HL-60 (cell line): ENCODE data around the gene MLYCD.

Source experiments
- DNase-seq, 2 experiments: peaks; one replicate each; pipeline ENCODE4 v3.0.0-alpha.2; 2010 to 2020; ENCODE audit warnings: low read depth in 1 of 2, low spot score in 1 of 2
- H3K27ac ChIP-seq: fragments of 250-450 bp; sonication (Bioruptor Pico); replicated peaks from 2 replicates; pipeline ENCODE4 v1.5.1; 2020; ENCODE audit warnings: mild to moderate bottlenecking, moderate library complexity
- H3K27me3 ChIP-seq: fragments of 250-450 bp; sonication (Bioruptor Pico); 2 replicates; pipeline ENCODE4 v1.5.1; 2021; ENCODE audit warnings: mild to moderate bottlenecking, moderate library complexity; ENCODE audit not compliant: insufficient read depth, poor library complexity, severe bottlenecking
- H3K4me3 ChIP-seq: replicated peaks from 2 replicates; pipeline ENCODE4 v1.5.1; 2011; ENCODE audit warnings: mild to moderate bottlenecking, control low read depth, low read length; ENCODE audit not compliant: insufficient read depth
- CTCF ChIP-seq: IDR thresholded peaks from one replicate; pipeline ENCODE4 v1.5.1; 2011; ENCODE audit warnings: low read length, control low read depth, inconsistent platforms; ENCODE audit not compliant: insufficient read depth
- GABPA ChIP-seq: IDR thresholded peaks from 2 replicates; pipeline ENCODE4 v1.6.1; 2012; ENCODE audit warnings: low read depth
- POLR2AphosphoS5 ChIP-seq: IDR thresholded peaks from 2 replicates; pipeline ENCODE4 v1.6.1; 2012; ENCODE audit warnings: low read depth
- REST ChIP-seq: IDR thresholded peaks from 2 replicates; pipeline ENCODE4 v1.6.1; 2012; ENCODE audit warnings: low read depth; ENCODE audit not compliant: insufficient replicate concordance
- SPI1 ChIP-seq: IDR thresholded peaks from 2 replicates; pipeline ENCODE4 v1.6.1; 2012; ENCODE audit warnings: low read depth, mild to moderate bottlenecking, borderline replicate concordance

Gene MLYCD

GRCh38 chr16:83945587-83945986 is 46.7 kb downstream of the MLYCD start:
- H3K27ac ChIP-seq = no peak overlapping the region
- DNase-seq = no peak
- TF ChIP-seq POLR2AphosphoS5 = no peak
- no peak for TF ChIP-seq SPI1
- TF ChIP-seq CTCF = no peak
- TF ChIP-seq GABPA = no peak
- TF ChIP-seq REST = no peak

GRCh38 chr16:83946154-83946780 is 47.4 kb downstream of the MLYCD start:
- DNase-seq = no peak
- Histone ChIP-seq H3K4me3 (no peak overlapping the region), H3K27ac (no peak overlapping the region), H3K27me3 (no peaks in the 10 kb centered on the region)
- TF ChIP-seq REST (no peak), GABPA (no peak), POLR2AphosphoS5 (no peak)

More at GRCh38 chr16:83945587-83945986, 46.7 kb downstream of the MLYCD start:
- no peak overlapping the region for H3K4me3 ChIP-seq
- no peaks in the 10 kb centered on the region for H3K27me3 ChIP-seq

- no peak overlapping the region for H3K4me3 ChIP-seq
- no peak for DNase-seq
- no peak overlapping the region for H3K27ac ChIP-seq
- TF ChIP-seq POLR2AphosphoS5 (no peak), CTCF (no peak), SPI1 (no peak), REST (no peak), GABPA (no peak)
- no peaks in the 10 kb centered on the region for H3K27me3 ChIP-seq
These were observed 48.1 kb downstream of the MLYCD start for GRCh38 chr16:83946781-83947566.
